Measurements from ENCODE around the gene CD58.

The CD58 gene

GRCh38 chr1:116525440-116525839, 45.4 kb downstream of the CD58 start:
- no peak for DNase-seq
- in situ Hi-C loops (cut with MboI; ENCODE audit: low pct_unique_long_range_greater_than_20kb, low sequenced_read_pairs) = no loop called here

DNA sequence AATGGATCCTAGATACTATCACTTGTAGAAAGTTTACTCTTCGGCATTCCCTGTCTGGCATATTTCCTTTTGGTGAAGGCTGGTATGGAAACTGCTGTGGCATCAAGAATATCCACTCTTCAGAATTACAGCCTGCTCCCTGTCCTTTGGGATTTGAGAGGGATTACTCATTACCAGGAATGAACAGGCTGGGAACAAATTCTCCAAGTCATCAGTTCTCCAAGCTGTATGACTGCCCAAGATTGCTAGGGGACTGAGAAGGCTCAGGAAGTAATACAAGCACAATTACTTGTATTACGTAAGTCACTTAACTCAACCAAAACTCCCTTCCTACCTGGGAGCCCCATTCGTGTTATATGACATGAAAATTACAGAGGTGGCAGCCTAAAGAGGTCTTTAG, 49.6 kb downstream of the CD58 start:
- in situ Hi-C loops (cut with MboI; ENCODE audit: low pct_unique_long_range_greater_than_20kb, low sequenced_read_pairs) = no loop called here
- DNase-seq = no peak

GRCh38 chr1:116518400-116518799, 52.4 kb downstream of the CD58 start:
- in situ Hi-C loops (cut with MboI; ENCODE audit: low pct_unique_long_range_greater_than_20kb, low sequenced_read_pairs) = no loop called here
- DNase-seq = no peak

DNA sequence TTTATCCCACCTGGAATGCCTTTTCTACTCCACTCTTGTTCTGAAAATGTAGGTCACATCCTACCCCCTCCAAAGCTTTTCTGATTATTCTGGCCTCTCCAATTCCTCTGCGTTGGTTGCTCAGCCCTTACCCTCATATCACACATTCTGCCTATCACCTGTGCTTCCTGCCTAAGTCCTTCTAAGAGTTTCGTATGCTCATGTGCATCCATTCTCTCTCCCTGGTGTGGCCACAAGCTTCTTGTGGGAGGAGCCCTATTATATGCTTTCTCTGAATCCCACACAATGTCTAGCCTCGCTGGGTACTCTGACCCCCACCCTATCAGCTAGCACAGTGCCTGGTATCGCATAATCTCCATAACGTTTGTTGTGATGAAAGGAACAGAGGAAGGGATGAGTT, 54.2 kb downstream of the CD58 start:
- in situ Hi-C loops (cut with MboI; ENCODE audit: low pct_unique_long_range_greater_than_20kb, low sequenced_read_pairs) = no loop called here
- DNase-seq = no peak

DNA sequence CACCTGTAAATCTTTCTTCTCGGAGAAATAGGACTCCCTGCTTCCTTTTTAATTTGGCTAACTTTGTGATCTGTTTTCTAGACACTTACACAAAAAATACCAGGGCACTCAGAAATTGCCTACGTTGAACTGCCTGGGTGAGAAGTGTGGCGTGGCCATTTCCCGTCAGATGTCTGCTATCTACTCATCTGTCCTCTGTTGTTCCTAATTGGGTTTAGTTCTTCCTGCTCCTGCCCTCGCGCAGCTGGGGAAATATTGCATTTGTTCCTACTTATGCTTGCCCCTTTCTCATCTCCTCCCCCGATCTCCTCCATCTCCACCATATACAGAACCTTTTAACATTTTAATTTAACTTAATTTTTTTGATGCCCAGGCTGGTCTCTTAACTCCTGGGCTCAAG, 55.1 kb downstream of the CD58 start:
- DNase-seq = no peak

GRCh38 chr1:116514708-116515525, 55.9 kb downstream of the CD58 start:
- DNase-seq = peak; percentile 96
- in situ Hi-C loops (cut with MboI; ENCODE audit: low pct_unique_long_range_greater_than_20kb, low sequenced_read_pairs) = no loop called here

More for the DNA sequence above, 55.1 kb downstream of the CD58 start:
- in situ Hi-C loops (cut with MboI; ENCODE audit: low pct_unique_long_range_greater_than_20kb, low sequenced_read_pairs) = no loop called here

DNA sequence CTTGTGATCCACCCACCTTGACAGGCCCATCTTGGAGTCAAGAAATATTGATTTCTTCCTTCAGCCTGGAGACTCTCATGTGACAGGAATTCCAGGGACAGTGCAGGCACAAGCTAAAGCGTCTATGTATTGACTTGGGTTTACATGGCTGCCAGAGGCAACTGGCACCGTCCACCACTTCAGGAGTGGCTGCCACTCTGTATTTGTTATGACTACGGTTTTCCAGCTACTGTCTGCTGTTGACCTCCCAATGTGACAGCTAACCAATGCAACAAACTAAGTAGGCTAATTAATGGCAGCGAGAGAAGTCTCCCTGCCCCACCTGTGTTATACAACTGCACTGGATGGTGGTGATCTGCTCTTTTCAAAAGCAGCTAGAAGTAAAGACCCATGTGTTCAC, 56.9 kb downstream of the CD58 start:
- DNase-seq = no peak
- in situ Hi-C loops (cut with MboI; ENCODE audit: low pct_unique_long_range_greater_than_20kb, low sequenced_read_pairs) = no loop called here

GRCh38 chr1:116511459-116512019, 59.3 kb downstream of the CD58 start:
- in situ Hi-C loops (cut with MboI; ENCODE audit: low pct_unique_long_range_greater_than_20kb, low sequenced_read_pairs) = no loop called here
- DNase-seq = no peak

DNA sequence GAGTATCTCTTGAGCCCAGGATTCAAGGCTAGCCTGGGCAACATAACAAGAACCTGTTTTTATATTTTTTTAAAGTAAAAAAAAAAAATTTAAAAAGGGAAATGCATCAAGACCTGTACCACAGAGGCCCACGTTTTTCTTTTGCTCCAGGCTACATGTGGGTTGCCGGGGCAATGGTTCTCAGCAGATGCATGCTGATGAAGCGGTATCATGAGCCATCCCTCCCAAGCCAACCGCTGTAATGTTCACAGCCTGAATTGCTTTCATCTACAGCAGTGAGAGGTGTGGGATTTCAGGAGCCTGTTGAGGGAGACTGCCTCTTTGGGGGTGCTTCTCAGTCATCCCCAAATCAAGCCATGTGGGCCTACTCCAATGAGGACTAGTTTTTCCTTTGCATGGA, 60.5 kb downstream of the CD58 start:
- in situ Hi-C loops (cut with MboI; ENCODE audit: low pct_unique_long_range_greater_than_20kb, low sequenced_read_pairs) = no loop called here

GRCh38 chr1:116508984-116509980, 61.5 kb downstream of the CD58 start:
- DNase-seq = peak; percentile 51
- in situ Hi-C loops (cut with MboI; ENCODE audit: low pct_unique_long_range_greater_than_20kb, low sequenced_read_pairs) = no loop called here

More for the DNA sequence above, 60.5 kb downstream of the CD58 start:
- DNase-seq = peak; percentile 20

DNA sequence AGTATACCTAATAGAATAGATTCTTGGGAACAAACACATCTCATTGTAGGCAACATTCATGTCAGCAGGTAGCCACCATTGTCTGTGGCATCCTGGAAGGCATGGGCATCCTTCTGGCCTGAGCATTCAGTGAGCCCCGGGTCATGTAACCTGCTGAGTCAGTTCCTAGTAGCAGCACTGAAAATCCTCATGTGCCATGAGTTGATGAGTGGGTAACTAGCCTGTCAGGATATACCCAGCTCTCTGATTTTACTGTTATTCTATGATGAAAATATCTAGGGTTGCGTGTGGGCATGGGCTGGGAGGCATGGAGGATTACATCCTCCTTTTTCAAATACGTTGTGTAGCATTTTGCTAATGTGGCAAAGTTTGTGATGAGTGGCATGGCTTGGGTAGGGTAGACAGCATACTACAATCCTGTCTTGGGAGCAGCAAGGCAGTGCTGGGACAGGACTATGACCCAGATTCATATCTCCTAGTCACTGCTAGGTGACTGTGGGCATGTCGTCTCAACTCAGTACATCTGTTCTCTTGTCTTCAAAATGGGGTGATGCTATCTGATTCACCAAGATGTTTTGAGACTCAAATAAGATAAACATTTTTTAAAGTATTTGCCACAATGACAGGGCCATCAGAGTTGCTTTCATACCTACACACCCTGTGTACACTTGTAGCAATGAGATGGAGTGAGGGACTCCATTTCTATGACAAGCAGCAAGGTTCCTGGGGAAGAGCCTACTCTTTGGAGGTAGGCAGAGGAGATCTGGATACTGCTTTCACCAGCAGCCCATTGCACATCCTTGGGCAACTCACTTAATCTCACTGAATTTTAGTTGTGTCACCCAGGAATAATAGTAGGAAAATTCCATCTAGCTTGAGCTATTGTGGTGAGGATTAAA, 62.5 kb downstream of the CD58 start:
- no peak for DNase-seq
- in situ Hi-C loops (cut with MboI; ENCODE audit: low pct_unique_long_range_greater_than_20kb, low sequenced_read_pairs) = no loop called here

GRCh38 chr1:116507631-116508030, 63.2 kb downstream of the CD58 start:
- no peak for DNase-seq
- in situ Hi-C loops (cut with MboI; ENCODE audit: low pct_unique_long_range_greater_than_20kb, low sequenced_read_pairs) = no loop called here

DNA sequence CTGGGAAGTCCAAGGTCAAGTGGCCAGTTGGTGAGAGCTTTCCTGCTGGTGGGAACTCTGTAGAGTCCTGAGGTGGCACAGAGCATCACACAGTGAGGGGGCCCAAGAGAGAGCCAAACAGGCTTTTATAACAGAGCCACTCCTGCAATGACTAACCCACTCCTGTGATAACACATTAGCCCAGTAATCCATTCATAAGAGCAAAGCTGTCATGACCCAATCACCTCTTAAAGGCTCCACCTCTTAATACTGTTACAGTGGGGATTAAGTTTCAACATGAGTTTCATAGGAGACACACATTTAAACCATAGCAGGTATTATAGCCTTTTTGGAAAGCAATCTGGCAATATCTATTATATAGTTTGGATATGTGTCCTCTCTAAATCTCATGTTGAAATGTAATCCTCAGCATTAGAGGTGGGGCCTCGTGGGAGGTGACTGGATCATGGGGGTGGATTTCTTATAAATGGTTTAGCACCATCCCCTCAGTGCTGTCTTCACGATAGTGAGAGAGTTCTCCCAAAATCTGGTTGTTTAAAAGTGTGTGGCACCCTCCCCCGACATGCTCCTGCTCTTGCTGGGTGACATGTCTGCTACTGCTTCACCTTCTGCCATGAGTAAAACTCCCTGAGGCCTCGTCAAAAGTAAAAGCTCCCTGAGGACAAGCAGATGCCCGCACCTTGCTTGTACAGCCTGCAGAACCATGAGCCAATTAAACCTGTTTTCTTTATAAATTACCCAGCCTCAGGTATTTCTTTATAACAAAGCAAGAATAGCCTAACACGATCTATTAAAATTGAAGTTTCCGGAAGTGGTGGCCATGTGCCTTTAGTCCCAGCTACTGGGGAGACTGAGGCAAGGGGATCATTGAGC, 64.5 kb downstream of the CD58 start:
- in situ Hi-C loops (cut with MboI; ENCODE audit: low pct_unique_long_range_greater_than_20kb, low sequenced_read_pairs) = no loop called here
- DNase-seq = no peak

- in situ Hi-C loops (cut with MboI; ENCODE audit: low pct_unique_long_range_greater_than_20kb, low sequenced_read_pairs) = no loop called here
- DNase-seq = peak; percentile 86
These were observed 66.3 kb downstream of the CD58 start for GRCh38 chr1:116504308-116505156.

DNA sequence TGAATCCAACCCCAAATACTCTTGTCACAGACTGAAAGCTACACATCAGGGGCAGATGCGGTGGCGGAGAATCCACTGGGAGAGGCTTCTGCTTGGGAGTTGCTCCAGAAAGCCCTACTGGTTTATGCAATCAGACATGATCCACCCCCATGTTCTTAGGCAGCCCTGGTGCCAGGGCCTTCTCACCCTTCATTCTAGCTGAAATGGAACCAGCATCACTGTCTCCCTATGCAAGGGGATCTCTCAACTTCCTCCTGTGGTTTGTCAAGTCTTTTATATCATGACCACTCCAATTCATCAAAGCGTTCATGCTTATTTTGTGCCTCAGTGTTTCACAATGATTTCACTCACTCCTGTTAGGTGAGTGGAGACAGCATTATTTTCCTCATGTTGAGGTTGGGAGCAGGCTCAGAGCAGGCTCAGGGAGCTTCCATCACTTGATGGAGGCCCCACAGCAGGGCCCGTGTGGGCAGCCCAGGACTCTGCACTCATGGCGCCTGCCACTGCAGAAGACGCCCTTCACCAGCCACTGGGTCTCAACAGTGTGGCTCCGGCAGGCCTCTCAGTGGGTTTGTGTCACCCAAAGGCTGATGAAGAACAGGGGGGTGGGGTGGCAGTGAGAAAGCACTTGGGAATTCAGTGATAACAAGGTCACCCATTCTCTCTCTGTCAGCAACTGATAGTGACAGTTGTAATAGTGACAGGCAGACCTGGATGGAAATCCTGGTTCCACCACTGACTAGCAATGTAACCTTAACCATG, 67.1 kb downstream of the CD58 start:
- DNase-seq = peak; percentile 28
- in situ Hi-C loops (cut with MboI; ENCODE audit: low pct_unique_long_range_greater_than_20kb, low sequenced_read_pairs) = no loop called here

- no peak for DNase-seq
- in situ Hi-C loops (cut with MboI; ENCODE audit: low pct_unique_long_range_greater_than_20kb, low sequenced_read_pairs) = no loop called here
These were observed 68.0 kb downstream of the CD58 start for GRCh38 chr1:116502671-116503314.

All from KBM-7 (cell line).